GM20000 (cell line): ENCODE measurements around the gene PBRM1.

Source experiments
- DNase-seq: peaks from one replicate; pipeline ENCODE4 v3.0.0; 2012; ENCODE audit warnings: low spot score
- TF ChIP-seq, protein P1 (sequence below): IDR thresholded peaks from 2 replicates; pipeline ENCODE4 v1.5.1; 2012; ENCODE audit warnings: mild to moderate bottlenecking, control low read depth; ENCODE audit errors: extremely low read depth, missing control alignments

The PBRM1 gene

DNA sequence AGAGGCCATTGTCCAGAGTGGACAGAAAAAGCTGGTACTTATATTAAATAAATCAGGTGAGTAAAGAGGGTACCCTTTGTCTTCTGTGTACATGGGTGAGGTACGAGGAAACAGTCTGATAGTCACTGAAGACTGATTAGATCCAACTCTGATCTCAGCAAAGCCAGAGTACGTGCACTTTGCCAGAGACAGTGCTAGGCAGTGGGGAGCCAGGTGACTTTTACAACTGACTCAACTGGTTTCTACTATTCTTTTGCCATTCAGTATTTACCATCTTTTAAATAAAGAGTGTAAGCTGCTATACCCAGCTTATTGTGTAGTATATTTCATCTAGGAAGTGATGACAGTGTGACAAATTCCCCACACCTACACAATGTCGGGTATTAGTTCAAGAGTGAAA, 3.4 kb upstream of the PBRM1 start:
- no peak for DNase-seq
- TF ChIP-seq, protein P1, sequence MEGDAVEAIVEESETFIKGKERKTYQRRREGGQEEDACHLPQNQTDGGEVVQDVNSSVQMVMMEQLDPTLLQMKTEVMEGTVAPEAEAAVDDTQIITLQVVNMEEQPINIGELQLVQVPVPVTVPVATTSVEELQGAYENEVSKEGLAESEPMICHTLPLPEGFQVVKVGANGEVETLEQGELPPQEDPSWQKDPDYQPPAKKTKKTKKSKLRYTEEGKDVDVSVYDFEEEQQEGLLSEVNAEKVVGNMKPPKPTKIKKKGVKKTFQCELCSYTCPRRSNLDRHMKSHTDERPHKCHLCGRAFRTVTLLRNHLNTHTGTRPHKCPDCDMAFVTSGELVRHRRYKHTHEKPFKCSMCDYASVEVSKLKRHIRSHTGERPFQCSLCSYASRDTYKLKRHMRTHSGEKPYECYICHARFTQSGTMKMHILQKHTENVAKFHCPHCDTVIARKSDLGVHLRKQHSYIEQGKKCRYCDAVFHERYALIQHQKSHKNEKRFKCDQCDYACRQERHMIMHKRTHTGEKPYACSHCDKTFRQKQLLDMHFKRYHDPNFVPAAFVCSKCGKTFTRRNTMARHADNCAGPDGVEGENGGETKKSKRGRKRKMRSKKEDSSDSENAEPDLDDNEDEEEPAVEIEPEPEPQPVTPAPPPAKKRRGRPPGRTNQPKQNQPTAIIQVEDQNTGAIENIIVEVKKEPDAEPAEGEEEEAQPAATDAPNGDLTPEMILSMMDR, result no peak

DNA sequence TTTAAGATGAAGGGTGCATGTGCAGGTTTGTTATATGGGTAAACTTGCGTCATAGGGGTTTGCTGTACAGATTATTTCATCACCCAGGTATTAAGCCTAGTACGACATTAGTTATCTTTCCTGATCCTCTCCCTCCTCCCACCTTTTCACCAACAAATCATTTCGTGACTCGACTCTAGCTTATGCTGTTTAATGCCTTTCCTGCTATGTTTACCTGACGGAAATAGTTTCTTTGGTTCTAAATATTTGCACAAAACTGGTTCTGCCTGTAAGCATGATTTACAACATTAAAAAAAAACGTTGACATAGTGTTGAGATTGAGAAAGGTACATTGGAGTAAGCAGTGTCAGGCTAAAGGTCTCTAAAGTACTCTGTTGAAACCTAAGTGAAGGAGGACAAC, 2.6 kb upstream of the PBRM1 start:
- no peak for DNase-seq
- TF ChIP-seq, protein P1, result no peak

DNA sequence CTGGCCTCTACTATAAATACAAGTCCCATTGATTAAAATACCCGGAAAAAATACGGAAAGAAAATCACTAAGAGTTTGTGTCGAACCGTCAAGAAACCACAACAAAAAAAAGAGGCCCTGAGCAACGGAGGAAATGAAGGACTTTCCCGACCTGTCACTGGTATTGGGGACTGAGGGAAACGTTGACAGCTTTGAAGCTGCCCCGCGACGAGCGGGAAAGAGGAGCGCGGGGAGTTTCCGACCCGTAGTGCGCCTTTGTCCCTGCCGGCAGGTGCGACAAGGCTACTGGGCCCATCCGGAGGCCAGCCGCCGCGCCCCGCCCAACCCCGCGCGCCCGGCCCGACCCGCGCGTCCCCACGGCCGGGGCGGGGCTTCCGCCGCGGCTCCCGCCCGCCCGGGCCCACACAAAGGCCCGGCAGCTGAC, 416 bp downstream of the PBRM1 start:
- TF ChIP-seq, protein P1, result no peak
- DNase-seq, result peak; percentile 97

DNA sequence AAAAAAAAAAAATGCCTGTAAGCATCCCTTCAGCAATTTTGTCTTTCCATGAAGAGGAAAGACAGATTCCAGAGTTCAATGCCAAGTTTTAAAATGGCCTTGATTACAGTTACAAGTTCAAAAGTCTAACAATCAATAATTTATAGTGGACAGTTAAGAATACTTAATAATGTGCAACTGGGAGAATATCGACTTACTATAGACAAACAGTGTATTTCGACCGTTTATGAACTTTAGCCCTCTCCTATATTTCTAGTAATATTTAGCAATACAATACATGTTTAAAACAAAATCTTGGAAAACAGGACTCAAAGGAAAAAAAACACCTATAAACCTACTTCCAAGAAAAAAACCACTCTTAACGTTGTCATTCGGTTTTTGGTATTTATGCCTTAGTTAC, 1.5 kb downstream of the PBRM1 start:
- TF ChIP-seq, protein P1, result no peak
- DNase-seq, result no peak

DNA sequence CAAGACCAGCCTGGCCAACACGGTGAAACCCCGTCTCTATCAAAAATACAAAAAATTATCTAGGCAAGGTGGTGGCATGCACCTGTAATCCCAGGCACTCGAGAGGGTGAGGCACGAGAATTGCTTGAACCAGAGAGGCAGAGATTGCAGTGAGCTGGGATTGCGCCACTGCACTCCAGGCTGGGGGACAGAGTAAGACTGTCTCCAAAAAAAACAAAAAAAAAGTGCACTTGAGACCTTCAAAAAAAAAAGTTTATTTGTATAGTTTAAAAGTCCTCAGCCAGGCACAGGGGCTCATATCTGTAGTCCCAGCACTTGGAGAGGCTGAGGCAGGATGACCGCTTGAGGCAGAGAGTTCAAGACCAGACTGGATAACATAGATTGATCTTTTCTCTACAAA, 2.1 kb downstream of the PBRM1 start:
- no peak for DNase-seq
- TF ChIP-seq, protein P1, result no peak

DNA sequence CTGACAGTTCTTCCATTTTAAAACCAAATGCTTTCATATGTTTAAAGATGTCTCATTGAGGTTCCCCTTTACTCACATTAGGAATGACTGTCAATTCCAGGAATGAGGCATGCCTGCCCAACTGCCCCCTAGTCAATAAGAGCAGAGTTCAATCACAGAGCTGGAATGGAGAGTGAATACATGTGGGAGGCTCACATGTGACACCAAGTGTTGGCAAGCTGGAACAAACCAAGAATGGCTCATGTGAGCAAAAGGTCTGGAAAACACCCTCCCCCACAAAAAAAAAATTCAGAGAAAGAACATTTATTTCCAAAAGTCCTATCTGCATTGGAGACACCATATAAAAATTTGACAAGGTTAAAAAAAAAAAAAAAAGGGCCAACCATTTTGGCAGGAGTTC, 3.7 kb downstream of the PBRM1 start:
- DNase-seq, result peak; percentile 24
- TF ChIP-seq, protein P1, result peak; percentile 5

DNA sequence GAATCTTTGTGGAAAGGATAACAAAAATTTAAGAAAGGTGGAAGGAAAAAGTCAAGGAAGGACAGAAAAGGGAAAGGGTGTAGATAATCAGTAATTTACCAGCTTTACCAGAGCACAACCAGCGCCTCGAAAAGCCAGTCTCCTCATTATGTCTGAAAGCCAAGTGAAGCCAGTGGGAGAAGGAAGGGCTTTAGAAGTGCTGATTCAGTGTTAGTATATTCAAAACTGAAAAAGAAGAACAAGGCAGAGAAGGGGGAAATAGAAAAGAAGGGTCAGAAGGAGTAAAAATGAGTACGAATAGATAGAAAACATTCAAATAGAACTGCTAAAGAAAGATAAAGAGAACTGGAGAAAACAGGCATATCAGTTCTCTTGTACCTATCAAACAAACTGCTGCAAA, 4.1 kb downstream of the PBRM1 start:
- DNase-seq, result no peak
- TF ChIP-seq, protein P1, result no peak
